ENCODE data around the gene HDAC10.
A peak's percentile ranks its signal among the peaks of the same experiment; 100 is the strongest.

The HDAC10 gene

GRCh38 chr22:50249341-50250248 is 1.5 kb downstream of the HDAC10 start:
- no peak for TF ChIP-seq CTCF (IDR thresholded peaks at IDR 0.05; ENCODE audit: control insufficient read depth, extremely low read depth, insufficient read depth)
- DNase-seq (ENCODE audit: low read depth): no peak
- H3K4me3 ChIP-seq (ENCODE audit: low read depth, low read length): peak overlapping the region; percentile 79

- H3K4me3 ChIP-seq (ENCODE audit: low read depth, low read length): peak overlapping the region; percentile 18; the same call in 1 of the 2 replicates
- DNase-seq (ENCODE audit: low read depth): no peak
These were observed 2.6 kb downstream of the HDAC10 start for GRCh38 chr22:50248196-50249081.

GRCh38 chr22:50247748-50248147 is 3.3 kb downstream of the HDAC10 start:
- TF ChIP-seq CTCF (IDR thresholded peaks at IDR 0.05; ENCODE audit: control insufficient read depth, extremely low read depth, insufficient read depth): no peak
- peak; percentile 66 for DNase-seq (ENCODE audit: low read depth)
- H3K4me3 ChIP-seq (ENCODE audit: low read depth, low read length): peak overlapping the region; percentile 18; the same call in 1 of the 2 replicates

More at GRCh38 chr22:50248196-50249081, 2.6 kb downstream of the HDAC10 start:
- no peak for TF ChIP-seq CTCF (IDR thresholded peaks at IDR 0.05; ENCODE audit: control insufficient read depth, extremely low read depth, insufficient read depth)

GRCh38 chr22:50246242-50247175 is 4.6 kb downstream of the HDAC10 start:
- H3K4me3 ChIP-seq (ENCODE audit: low read depth, low read length): peak overlapping the region; percentile 69
- no peak for TF ChIP-seq CTCF (IDR thresholded peaks at IDR 0.05; ENCODE audit: control insufficient read depth, extremely low read depth, insufficient read depth)
- no peak for DNase-seq (ENCODE audit: low read depth)

GRCh38 chr22:50245214-50246072 is 5.6 kb downstream of the HDAC10 start:
- no peak for TF ChIP-seq CTCF (IDR thresholded peaks at IDR 0.05; ENCODE audit: control insufficient read depth, extremely low read depth, insufficient read depth)
- peak overlapping the region; percentile 69 for H3K4me3 ChIP-seq (ENCODE audit: low read depth, low read length)
- DNase-seq (ENCODE audit: low read depth): no peak

Data from LNCaP clone FGC (cell line).